Ovary (tissue), 3 donors: ENCODE data around the gene GMFB.

Source experiments
- EP300 ChIP-seq: sonication (generic); formaldehyde crosslinking; IDR thresholded peaks from one replicate; pipeline ENCODE4 v1.6.1; 2017; ENCODE audit warnings: antibody characterized with exemption
- TF ChIP-seq, protein P1 (sequence below), 3 donors: fragments of 450-650 bp in 2 of 3; fragments of 200-600 bp in 1 of 3; IDR thresholded peaks; one replicate each; pipeline versions ENCODE4 v1.5.1 to v1.8.0; 2016 to 2022; ENCODE audit warnings: antibody characterized with exemption in 3 of 3, mild to moderate bottlenecking in 1 of 3
- donor health status: DM: no; HTN: no; CAD: no.

DNA sequence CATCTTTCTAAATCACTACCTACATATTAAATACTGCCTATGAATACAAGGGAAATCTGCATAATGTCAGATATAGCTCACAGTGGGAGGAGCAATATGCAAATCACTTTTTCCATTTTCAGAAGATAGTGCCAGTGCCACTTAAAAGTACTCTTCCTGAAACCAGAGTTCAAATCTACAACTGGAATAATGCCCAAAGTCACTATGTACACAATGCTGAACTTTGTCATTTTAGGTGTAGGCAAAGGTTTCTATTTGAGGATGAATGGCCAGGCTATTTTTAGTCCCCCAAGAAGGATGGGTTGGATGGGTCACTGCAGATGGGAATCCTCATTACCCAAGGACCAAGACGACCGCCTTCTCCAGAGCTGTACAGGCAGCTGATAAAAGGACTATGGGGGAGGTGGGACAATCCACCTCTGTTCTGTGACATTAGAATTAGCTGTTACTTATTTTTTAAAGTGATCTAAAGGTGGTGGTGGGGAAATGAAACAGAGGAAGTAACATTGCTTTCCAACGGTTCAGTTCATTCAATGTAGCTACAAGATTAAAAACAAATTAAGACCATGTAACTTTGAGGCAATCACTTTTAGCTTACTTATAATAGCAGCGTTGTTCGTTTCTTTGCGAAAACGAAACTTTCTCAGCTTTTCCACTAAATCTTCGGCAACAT is 5.6 kb downstream of the GMFB start:
- TF ChIP-seq EP300, result no peak
- TF ChIP-seq, protein P1, sequence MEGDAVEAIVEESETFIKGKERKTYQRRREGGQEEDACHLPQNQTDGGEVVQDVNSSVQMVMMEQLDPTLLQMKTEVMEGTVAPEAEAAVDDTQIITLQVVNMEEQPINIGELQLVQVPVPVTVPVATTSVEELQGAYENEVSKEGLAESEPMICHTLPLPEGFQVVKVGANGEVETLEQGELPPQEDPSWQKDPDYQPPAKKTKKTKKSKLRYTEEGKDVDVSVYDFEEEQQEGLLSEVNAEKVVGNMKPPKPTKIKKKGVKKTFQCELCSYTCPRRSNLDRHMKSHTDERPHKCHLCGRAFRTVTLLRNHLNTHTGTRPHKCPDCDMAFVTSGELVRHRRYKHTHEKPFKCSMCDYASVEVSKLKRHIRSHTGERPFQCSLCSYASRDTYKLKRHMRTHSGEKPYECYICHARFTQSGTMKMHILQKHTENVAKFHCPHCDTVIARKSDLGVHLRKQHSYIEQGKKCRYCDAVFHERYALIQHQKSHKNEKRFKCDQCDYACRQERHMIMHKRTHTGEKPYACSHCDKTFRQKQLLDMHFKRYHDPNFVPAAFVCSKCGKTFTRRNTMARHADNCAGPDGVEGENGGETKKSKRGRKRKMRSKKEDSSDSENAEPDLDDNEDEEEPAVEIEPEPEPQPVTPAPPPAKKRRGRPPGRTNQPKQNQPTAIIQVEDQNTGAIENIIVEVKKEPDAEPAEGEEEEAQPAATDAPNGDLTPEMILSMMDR (IDR thresholded peaks at IDR 0.05), result no peak
